ENCODE results near the gene KLK6.
"Not testable (repeated sequence)": the region's sequence is repeated elsewhere in the genome, so short reads cannot be mapped to it uniquely, and the experiment has no call there.

Gene KLK6

DNA sequence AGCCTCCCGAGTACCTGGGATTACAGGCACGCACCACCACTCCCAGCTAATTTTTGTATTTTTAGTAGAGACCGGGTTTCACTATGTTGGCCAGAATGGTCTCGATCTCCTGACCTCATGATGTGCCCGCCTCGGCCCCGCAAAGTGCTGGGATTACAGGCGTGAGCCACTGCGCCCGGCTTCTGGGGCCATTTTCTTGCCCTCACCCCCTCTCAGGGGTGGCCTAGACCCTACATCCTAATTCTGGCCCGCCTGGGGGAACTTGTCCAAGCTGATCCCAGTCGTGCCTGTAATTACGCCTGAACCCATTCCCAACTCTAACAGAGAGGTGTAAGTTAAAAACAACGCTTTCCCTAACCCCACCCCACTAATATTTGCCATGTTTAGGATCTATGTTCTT lies 15.0 kb upstream of the KLK6 start:
- not testable (repeated sequence) for DNase-seq

DNA sequence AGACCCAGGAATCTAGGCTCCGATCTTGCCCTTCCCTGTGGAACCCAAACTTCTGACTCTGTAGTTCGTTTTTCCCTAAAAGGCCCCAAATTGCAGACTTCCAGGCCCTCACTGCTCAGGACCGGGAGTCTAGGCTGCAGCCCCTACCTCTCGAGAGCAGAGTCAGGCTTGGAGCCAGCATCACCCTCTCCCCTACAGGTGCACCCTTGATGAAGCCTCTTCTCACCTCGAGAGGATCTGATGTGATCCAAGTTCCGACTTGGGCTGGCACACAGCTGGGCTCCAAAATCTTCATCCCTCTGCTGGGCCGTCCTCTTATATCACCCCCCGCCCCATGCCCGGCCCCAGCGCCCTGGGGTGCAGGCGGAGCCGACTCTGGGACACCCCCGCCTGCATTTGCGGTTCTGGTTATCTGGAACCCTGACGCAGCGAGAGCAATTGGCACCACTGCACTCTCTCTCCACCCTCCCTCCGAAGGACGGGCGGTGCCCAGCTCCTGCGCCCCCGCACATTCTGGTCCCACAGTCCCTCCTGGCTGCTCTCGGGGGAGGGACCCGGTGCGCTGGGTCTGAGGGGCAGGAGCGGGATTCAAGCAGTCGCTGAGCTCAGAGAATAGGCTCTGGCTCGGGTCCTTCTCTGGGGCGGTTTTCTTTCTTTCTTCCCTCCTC lies 14.4 kb upstream of the KLK6 start, which contains the start of gene KLK7:
TSS of gene KLK7 (minus strand) at position 293 of the 668 bp plus-strand sequence. CDS start 1,518 bp downstream, outside the sequence.
- DNase-seq, result no peak

DNA sequence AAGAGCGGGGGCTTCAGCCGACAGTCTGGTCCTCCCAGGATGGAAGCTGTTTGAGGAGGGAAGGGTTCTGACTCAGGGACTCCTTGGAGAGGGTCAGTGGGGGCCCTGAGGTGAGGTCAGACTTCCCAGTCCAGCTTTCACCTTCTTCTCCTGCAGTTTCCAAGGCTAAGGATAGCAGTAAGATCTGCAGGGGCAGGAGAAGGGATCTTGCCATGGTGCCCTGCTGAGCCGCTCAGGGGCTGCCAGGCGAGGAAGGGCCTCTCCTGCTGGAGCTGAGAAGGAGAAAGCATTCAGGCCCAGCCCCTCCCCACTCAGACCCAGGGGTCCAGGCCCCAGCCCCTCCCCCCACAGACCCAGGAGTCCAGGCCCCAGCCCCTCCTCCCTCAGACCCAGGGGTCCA lies 12.8 kb upstream of the KLK6 start:
- DNase-seq, result no peak

DNA sequence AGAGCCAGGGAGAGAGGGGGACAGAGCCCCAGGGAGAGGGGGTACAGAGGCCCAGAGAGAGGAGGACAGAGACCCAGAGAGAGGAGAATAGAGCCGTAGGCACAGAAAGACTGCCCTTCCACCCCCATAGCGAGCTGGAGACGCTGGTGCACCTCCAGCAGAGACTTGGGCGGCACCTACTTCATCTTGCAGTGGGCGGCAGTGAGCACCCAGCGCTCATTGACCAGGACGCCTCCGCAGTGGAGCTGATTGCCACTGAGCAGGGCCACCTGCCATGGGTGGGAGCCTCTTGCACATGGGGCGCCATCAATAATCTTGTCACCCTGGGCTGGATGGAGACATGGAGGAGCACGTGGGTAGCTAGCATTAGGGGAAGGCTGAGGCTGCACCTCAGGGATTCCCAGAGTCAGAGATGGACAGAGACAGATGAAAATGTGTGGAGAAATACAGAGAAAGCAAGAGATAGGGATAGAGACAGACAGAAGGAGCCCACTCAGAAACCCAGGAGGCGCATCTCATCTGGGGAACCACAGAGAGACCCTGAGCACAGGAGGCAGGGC lies 12.3 kb upstream of the KLK6 start:
- no peak for DNase-seq

DNA sequence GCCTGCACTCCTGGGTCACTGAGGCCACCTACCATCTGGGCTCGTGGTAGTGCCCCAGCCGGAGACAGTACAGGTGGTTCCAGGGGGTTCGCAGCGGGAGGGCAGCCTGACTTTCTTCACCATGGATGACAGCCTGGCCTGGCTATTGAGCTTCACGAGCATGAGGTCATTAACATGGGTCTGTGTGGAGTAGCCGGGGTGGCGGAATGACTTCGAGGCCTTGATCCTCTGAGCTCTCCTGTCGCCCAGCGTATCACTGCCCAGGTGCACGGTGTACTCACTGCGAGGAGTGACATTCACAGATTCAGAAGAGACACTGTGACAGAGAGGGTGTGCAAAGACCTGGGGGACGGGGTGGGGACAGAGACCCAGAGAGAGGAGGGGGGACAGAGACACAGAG lies 10.8 kb upstream of the KLK6 start:
- DNase-seq, result no peak

DNA sequence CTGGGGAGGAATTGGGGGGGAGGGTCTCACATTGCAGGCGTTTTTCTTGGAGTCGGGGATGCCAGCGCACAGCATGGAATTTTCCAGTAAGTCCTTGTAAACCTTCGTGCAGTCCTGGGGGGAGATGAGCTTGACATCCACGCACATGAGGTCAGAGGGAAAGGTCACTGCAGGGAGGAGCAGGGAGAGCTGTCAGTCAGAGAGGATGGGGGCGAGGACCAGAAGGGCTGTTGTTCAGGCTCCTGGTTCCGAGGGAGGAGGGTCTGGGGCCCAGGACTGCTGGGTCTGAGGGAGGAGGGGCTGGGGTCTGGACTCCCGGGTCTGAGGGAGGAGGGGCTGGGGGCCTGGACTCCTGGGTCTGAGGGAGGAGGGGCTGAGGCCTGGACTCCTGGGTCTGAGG lies 10.4 kb upstream of the KLK6 start:
- DNase-seq, result no peak

DNA sequence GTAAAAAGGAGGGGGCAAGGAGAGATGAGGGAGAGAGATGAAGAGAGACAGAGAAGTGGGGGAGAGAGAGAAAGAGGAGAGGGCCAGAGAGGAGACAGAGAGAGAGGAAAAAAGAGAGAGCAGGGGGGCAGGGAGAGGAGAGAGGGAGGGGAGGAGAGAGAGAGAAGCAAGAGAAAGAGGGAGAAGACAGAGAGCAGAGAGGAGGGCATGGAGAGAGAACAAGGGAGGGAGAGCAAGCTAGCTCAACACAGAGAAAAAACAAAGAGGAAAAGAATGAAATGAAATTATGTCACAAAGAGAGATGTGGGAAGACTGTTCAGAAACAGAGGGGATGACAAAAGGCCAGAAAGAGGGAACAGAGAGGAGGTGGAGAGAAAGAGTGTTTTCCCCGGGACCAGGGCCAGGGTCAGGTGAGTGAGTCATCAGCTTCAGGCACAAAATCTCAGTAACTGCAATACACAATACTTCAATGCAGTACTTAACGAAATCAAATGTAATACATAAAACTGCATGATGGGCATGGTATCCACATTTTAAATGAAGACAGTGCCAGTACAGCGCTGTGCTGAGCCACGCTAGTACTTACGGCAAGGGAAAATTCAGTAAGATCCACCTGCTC lies 9.5 kb upstream of the KLK6 start:
- DNase-seq, result no peak

DNA sequence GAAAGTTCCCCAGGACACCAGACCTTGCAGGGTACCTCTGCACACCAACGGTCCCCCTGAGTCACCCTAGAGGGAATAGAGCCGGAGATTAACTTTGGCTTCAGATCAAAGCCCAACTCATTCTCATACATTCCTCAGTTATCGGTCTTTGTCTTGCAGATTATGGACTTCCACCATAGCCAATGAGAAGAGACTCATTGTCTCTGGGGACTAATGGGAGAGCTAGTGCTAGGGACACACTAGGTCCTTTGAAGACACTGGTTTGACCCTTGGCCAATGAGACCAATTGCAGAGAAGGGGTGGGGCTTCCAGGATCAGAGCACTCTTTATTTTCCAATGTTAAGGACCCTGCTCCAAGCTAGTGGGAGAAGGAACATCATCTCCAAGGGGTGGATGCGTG lies 8.2 kb upstream of the KLK6 start:
- DNase-seq, result no peak

DNA sequence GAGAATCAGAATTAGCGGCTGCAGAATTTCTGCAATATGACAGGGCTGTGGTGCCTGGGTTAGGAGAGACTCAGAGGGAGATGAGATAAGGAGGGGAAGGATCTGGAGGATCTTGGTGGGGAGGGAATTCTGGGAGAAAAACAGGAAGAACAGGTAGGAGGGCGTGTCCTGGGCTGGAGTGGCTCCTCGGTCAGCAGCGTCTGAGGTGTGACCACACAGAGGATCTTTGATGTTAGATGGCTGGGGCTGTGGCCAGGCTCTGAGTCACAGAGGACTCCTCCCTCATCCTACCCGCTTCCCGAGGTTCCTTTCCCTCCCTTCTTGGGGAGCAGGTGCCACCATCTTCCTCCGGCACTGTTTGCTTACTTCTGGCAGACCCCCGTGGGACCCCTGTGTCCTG lies 6.4 kb upstream of the KLK6 start:
- no peak for DNase-seq

DNA sequence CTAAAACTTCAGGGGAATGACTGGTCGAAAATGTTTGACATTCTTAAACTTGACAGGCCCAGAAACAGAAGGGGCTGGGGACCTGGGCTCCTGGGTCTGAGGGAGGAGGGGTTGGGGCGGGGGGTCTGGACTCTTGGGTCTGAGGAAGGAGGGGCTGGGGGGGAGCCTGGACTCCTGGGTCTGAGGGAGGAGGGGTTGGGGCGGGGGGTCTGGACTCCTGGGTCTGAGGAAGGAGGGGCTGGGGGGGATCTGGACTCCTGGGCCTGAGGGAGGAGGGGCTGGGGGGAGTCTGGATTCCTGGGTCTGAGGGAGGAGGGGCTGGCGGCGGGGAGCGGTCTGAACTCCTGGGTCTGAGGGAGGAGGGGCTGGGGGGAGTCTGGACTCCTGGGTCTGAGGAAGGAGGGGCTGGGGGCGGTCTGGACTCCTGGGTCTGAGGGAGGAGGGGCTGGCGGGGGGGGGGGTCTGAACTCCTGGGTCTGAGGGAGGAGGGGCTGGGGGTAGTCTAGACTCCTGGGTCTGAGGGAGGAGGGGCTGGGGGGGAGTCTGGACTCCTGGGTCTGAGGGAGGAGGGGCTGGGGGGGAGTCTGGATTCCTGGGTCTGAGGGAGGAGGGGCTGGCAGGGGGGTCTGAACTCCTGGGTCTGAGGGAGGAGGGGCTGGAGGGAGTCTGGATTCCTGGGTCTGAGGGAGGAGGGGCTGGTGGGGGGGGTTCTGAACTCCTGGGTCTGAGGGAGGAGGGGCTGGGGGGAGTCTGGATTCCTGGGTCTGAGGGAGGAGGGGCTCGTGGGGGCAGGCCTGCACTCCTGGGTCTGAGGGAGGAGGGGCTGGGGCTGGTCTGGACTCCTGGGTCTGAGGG lies 5.5 kb upstream of the KLK6 start:
- no peak for DNase-seq

DNA sequence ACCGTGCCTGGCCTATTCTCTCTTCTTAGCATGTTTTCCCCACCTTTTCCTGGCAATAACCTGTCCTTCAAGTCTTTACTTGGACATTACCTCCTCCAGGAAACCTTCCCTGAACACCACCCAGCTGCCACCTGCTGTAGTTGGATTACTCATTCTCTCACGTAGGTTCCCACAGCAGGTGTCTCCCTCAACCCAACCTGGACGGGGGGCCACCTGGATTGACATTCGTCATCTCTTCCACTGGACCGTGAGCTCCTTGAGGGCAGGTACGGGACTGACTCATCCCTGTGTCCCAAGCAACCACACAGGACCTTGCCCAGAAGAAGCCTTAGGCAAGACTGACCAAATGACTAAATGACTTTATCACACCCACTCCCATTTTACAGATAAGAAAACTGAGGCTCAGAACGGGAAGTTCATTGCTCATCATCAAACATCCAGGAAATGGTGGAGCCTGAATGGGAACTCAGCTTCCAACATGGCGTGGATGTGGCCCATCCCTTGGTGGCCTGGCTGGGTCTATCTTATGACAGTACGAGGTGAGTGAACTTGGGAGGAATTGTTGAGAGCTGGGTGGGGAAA lies 3.5 kb upstream of the KLK6 start:
- no peak for DNase-seq

DNA sequence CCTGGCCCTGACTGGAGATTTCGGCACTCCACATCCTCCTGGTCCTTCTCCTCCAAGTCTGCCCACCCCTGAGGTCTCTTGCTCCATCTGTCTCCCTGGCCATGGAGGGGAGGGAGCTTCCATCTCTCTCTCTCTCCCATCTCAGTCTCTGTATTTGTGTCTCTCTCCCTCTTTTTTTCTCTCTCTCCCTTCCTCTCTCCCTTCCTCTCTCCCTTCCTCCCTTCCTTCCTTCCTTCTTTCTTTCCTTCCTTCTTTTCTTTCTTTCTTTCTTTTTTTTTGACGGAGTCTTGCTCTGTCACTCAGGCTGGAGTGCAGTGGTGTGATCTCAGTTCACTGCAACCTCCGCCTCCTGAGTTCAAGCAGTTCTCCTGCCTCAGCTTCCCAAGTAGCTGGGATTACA lies 419 bp upstream of the KLK6 start:
- not testable (repeated sequence) for DNase-seq

DNA sequence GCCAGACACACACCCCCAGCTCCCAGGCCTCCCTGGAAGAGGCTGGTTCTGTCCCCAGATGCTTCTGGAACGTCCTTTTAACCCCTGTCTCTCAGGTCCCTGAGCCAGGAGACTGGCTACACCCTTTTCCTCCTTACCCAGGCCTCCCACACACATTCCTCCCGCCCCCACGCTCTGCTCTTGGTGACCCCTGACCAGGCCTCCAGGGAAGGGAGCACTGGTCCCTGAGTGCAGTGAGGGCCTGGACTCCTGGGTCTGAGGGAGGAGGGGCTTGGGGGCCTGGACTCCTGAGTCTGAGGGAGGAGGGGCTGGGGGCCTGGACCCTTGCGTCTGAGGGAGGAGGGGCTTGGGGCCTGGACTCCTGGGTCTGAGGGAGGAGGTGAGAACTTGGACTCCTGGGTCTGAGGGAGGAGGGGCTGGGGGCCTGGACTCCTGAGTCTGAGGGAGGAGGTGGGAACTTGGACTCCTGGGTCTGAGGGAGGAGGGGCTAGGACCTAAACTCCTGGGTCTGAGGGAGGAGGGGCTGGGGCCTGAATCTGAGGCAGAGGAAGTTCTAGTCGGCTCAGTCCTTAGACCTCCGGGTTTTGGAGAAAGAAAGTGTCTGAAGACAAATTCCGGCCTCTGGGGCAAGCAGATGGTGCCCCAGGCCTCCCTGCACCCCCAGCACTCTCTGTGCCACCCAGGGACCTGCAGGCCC lies 527 bp downstream of the KLK6 start:
- DNase-seq, result no peak

DNA sequence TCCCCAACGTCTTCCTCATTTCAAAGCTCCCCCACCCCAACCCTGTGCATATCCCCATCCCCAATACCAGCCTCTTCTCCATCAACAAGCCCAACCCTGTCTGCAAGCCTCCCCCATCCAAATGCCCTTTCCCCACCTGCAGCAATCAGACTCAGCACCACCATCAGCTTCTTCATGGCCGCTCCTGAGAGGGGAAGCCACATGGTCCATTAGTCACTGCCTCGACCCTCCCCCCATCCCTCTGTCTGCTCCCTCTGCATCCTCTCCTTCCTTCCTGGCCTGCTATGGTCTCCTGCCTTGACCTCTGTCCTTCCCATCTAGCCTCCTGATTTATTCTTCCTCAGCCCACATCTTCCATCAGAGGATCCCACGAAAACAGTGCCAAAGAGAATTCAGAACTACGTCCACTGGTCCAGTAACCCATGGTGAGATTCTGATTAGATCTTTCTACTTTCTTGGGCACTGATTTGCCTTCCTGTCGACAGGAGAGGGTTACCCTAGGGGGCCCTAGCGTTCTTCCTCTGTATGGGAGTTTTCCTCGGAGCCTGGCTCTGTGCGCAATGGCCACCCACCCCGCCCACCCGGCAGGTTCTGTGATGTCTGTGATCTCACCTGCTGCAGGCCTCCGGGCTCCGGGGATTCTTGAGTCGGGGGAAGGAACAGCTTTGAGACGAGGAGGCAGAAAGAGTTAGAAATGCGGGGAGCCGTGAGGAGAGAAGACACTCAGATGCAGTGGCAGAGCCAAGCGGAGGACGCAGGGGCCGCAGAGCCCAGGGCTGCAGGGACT lies 1.3 kb downstream of the KLK6 start:
- DNase-seq, result no peak

DNA sequence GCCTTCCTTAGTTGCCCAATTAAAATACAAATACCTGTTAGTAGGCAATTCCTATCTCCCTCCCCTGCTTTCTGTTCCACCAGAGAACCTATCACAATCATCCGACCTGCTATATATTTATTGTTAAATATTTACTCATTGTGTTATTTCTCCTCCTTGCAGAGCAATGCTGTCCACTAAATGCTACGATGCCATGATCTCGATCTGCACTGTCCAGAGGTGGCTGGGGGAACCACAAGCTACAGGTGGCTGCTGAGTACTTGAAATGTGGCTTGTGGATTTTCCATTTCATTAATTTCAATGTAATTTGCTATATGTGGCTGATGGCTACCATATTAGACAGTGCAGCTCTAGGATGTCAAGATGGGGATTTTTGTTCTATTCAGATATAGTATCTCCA lies 5.1 kb downstream of the KLK6 start:
- no peak for DNase-seq

DNA sequence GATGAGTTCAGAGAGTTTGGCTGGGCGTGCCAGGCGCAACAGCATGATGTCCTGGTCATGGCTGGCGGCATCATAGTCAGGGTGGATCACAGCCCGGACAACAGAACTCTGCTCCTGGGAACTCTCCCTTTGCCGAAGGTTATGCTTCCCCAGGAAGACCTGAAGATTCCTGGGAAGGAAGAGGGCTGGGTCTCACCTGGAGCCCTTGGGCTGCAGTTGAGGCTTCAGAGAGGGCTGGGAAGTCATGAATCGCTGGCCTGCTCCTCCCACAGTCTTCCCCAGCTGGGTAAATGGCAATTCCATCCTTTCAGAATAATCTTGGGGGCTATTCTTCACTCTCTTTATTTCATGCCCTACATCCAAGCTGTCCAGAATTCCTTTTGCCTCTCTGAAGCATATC lies 6.0 kb downstream of the KLK6 start:
- DNase-seq, result no peak

DNA sequence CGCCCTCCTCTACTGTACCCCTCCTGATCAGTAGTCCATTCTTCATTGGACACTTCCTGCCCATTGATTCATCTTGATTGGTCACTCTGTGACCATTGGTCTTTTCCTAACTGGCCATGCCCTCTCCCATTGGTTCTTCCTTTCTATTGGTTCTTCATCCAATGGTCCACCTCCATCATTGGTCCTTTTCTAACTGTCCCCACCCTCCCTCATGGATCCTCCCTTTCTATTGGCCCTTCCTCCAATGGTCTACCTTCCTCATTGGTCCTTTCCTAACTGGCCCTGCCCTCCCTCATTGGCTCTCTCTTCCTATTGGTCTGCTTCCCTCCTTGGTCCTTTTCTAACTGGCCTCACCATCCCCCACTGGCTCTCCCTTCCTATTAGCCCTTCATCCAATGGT lies 7.1 kb downstream of the KLK6 start:
- no peak for DNase-seq

DNA sequence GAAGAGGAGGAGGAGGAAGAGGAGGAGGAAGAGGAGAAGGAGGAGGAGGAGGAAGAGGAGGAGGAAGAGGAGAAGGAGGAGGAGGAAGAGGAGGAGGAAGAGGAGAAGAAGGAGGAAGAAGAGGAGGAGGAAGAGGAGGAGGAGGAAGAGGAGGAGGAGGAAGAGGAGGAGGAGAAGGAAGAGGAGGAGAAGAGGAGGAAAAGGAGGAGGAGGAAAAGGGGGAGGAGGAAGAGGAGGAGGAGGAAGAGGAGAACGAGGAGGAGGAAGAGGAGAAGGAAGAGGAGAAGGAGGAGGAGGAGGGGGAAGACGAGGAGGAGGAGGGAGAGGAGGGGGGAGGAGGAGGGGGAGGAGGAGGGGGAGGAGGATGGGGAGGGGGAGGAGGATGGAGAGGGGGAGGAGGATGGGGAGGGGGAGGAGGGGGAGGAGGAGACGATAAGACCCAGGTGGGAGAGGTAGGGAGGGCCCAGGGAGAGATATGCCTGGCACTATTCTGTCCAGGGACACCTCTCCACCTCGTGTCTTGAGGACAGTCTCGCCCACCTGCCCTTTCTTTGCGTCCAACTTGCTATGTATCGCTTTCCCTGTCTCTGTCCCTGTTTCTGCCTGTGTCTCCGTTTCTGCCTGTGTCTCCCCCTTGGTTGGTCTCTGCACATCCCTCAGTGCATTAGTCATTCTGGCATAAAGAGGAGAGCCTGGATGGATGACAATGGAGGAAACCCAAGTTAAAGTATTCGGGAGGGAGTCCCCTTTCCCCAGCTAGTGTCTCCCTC lies 9.5 kb downstream of the KLK6 start:
- no peak for DNase-seq

DNA sequence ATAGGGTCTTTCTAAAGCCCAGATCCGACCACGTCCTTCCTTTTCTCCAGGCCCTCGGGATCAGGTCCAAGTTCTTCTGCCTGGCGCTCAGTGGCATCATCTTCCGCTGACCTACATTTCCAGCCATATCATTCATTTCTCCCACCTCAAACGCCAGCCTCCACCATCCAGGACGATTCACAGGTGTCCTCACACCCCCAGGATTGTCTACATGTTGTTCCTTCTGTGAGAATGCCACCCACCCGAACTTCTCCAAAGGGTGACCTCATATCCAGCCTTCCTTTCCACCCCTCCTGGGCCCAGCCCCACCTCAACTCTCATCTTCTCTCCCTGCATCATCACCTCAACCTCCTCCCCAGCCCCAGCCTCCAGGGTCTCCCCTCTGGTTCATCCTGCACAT lies 11.8 kb downstream of the KLK6 start:
- DNase-seq, result no peak

DNA sequence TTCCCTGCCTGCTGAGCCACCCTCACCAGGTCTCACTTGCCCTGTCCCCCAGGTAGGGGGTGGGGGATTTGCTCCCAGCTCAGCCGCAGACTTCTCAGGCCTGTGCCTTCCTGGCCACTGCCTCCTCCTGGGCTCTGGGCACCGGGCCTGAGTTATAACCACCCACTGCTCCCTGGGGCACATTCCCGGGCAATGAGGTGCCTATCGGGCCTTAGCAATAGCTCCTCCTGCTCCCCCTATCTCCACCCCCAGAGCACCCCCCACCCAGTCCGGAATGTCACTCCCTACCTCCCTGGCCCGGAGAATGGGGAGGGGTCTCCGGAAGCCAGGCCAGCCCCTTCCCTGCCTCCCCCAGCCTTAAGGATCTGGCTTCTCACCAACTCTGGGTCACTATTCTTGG lies 16.5 kb downstream of the KLK6 start, which contains the start of gene KLK5:
TSS of gene KLK5 (minus strand) at position 129 of the 400 bp plus-strand sequence. CDS start 381 bp downstream, outside the sequence.
- no peak for DNase-seq

DNA sequence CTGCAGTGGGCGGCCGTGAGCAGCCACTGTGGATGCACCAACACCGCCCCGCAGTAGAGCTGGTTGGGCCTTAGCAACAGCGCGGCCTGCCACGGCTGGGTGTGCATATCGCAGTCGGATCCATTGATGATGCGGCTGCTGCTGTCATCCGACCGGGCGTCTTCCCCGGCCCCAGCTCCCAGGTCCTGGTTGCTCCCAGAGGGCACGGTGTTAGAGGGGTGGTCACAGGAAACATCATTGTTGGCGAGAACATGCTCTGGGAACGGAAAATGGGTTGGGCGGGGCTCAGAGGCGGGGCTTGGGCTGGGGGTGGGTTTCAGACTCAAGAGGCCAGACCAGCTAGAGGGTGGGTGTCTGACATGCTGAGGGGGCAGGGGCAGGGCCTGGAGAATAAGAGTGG lies 19.5 kb downstream of the KLK6 start:
- DNase-seq, result no peak

All from NCI-H510A (cell line).